ENCODE results near the gene VEGFC. TPM values are rescaled to one million over a fixed set of nuclear protein-coding genes. Genes with fewer than 3 reads are reported as not detected.

VEGFC gene
- total RNA-seq, 2 donors from 2014 or later: not detected

DNA sequence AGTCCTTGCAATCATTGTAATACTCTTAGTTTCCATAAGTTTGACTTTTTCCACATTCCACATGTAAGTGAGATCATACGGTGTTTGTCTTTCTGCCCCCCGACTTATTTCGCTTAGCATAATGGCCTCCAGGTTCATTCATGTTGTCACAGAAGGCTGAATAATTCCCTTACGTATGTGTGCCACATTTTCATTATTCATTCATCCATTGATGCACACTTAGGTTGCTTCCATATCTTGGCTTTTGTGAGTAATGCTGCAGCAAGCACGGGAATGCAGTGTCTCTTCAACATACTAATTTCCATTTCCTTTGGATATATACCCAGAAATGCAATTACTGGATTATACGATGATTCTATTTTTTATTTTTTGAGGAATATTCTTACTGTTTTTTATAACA is 22.0 kb upstream of the VEGFC start:
- Mint-ChIP-seq H3K9me3 (peaks cover 9% of the 10 kb centered on the region), H3K27me3 (no peaks in the 10 kb centered on the region)

DNA sequence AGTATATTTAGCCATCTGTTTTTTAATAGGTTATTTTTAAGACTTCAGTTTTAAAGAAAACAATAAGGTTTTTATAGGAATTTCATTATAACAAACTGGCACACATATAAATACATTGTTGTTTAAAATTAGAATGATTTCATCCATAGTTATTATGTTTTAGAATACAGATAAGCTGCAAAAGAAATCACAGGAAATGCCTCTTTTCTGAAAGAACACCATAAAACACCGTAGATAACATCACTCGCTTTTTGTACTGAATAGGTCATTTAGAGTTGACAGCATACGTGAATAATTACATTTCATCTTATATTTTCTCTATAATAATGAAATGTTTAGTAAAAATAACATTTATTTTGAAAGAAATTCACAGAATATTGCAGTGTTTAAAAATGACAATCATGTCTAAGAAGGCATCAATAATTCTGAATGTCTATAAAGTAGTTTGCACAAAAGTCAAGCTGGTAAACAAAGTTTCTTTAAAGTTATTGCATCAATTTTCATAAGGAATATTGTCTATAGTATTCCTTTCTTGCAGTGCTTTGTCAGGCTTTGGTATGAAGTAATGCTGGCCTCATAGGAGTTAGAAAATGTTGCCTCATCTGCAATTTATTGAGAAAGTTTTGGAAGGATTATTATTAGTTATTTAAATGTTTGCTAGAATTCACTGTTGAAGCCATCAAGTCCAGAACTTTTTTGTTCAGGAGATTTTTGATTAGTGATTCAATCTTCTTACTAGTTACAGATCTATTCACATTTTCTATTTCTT is 17.9 kb upstream of the VEGFC start:
- Mint-ChIP-seq H3K4me3 (no peak overlapping the region), H3K9me3 (peaks cover 20% of the 10 kb centered on the region), H3K27me3 (no peaks in the 10 kb centered on the region), H3K4me1 (ENCODE audit: low read depth in 2 of 2) (no peaks in the 10 kb centered on the region), H3K27ac (no peak overlapping the region), H3K36me3 (no peaks in the 10 kb centered on the region)
- no peak for DNase-seq (ENCODE audit: low spot score)
- no peak for ATAC-seq

More for the DNA sequence above, 22.0 kb upstream of the VEGFC start:
- DNase-seq (ENCODE audit: low spot score) (no peak), ATAC-seq (no peak)
- no peak overlapping the region for H3K27ac Mint-ChIP-seq
- H3K4me1 Mint-ChIP-seq (ENCODE audit: low read depth in 2 of 2): peaks cover 0 to 4% of the 10 kb centered on the region in 2 donors
- H3K36me3 Mint-ChIP-seq: no peaks in the 10 kb centered on the region
- no peak overlapping the region for H3K4me3 Mint-ChIP-seq

DNA sequence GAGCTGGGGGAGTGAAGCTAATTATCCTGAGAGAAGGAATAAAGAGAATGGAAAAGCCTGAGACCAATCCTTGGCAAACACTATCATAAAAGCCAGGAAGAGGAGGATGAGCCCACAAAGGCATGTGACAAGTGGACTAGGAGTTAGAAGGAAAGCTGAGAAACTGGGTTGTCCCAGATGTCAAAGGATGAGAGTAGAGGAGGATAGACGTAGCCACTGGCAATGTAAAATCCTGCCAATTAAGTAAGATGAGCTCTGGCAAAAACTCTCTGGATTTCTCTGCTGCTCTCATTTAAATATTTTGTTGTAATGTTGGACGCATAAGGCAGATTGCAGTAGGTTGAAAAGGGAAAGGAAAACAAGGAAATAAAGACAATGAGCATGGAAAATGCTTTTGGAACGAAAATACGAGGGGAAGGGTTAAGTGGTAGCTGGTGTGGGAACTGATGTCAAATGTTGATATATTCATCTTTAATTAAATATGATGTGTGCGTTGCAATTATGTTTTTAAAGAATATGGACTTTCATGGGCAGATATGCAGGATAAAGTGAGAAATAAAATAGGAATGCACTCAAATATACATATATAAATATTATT is 14.2 kb upstream of the VEGFC start:
- no peak overlapping the region for H3K27ac Mint-ChIP-seq
- ATAC-seq (no peak), DNase-seq (ENCODE audit: low spot score) (no peak)
- H3K9me3 Mint-ChIP-seq: peaks cover 22% of the 10 kb centered on the region
- no peak overlapping the region for H3K4me3 Mint-ChIP-seq
- no peaks in the 10 kb centered on the region for H3K27me3 Mint-ChIP-seq
- H3K4me1 Mint-ChIP-seq (ENCODE audit: low read depth in 2 of 2): no peaks in the 10 kb centered on the region
- no peaks in the 10 kb centered on the region for H3K36me3 Mint-ChIP-seq

DNA sequence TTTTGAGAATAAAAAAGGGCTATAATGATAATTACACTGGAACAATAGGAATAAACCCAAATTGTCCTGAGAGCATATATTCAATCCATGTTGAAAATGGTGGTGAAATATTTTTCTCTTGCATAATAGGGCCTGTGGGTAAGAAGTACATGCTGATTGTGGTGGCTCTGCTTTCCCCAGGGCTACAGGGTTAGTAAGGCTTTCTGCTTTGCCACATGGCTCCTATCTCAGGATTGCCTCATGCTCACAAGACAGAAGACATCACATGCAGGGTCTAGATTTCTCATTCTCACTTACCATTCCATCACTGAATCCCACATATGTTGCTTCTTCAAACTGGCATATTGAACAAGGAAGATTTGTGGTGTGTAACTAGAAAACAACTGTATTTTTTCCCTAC is 12.4 kb upstream of the VEGFC start:
- no peaks in the 10 kb centered on the region for H3K4me1 Mint-ChIP-seq (ENCODE audit: low read depth in 2 of 2)
- ATAC-seq (no peak), DNase-seq (ENCODE audit: low spot score) (no peak)
- H3K27ac Mint-ChIP-seq: no peak overlapping the region
- H3K27me3 Mint-ChIP-seq: no peaks in the 10 kb centered on the region
- no peaks in the 10 kb centered on the region for H3K36me3 Mint-ChIP-seq
- no peak overlapping the region for H3K4me3 Mint-ChIP-seq
- H3K9me3 Mint-ChIP-seq: peaks cover 22% of the 10 kb centered on the region

DNA sequence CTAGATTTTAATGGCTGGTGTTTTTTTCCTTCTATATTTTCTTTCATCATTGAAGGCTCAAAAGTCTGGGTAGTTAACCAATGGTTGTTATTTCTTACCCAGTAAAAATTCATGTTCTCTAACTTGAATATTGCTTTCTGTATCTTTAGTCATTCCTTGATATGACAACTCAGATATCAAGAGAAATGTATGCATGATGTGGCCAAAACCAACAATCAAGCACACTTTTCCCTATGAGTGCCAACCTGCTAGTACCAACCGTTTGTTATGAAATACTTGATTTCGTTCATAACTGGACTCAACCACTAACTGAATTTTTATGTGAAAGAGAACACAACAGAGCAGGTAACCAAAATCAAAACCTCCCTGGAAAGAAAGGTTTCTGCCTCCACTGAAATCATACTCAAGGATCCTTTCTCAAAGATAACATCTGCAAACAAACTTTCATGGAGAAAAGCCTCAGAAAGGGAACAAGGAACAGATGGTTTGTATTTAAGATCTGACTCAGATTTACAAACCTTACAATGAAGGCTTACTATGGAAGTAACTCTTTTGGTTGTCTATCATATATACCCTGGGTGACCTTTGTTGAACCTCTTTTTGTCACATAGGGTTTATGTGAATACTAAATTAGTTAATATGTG is 8.3 kb upstream of the VEGFC start:
- Mint-ChIP-seq H3K4me1 (ENCODE audit: low read depth in 2 of 2) (no peaks in the 10 kb centered on the region), H3K27ac (no peak overlapping the region), H3K36me3 (no peaks in the 10 kb centered on the region), H3K27me3 (no peaks in the 10 kb centered on the region), H3K4me3 (no peak overlapping the region), H3K9me3 (peaks cover 3% of the 10 kb centered on the region)
- ATAC-seq: no peak
- no peak for DNase-seq (ENCODE audit: low spot score)

DNA sequence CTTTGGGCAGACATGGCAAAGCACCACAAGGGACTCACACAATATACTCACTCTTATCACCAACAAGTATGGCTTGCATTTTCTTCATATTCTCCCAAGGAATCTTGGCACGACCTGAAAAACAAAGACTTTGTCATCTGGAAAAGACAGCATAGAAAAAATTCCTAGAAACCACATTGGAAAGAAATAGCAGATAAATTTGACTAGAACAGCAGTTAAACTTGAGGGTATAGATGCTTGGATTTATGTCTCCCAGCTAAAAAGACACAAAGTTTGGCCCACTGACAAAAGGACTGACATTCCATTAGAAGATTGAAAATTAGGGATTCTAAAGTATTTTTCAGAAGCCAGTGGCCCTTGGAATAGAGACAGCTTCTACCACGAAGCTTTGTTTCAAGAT is 6.9 kb upstream of the VEGFC start:
- peaks cover 2% of the 10 kb centered on the region for H3K9me3 Mint-ChIP-seq
- peaks cover under 1 to 4% of the 10 kb centered on the region in 2 donors for H3K27me3 Mint-ChIP-seq

DNA sequence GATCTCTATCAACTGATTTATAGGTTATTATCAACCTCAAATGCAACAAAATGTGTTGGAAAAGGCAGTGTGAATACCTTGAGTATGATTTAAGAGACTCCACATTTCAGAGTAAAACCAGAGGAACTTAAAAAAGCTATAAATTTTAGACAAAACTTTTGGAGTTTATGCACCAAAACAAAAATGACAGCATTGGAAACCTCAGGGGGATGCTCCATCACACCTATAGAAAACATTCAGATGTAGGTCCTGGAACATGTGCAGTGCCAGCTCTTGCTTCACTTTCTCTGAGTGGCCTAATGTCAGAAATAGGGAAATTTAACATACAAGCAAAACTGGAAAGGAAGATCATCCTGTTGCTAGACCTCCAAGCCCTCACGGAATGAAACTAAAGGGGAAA is 5.8 kb upstream of the VEGFC start:
- no peak for ATAC-seq
- Mint-ChIP-seq H3K27me3 (peaks cover 11 to 12% of the 10 kb centered on the region in 2 donors), H3K27ac (no peak overlapping the region), H3K4me3 (no peak overlapping the region), H3K36me3 (peaks cover 6% of the 10 kb centered on the region), H3K4me1 (ENCODE audit: low read depth in 2 of 2) (no peaks in the 10 kb centered on the region), H3K9me3 (peaks cover 2% of the 10 kb centered on the region)
- no peak for DNase-seq (ENCODE audit: low spot score)

More for the DNA sequence above, 6.9 kb upstream of the VEGFC start:
- ATAC-seq (no peak), DNase-seq (ENCODE audit: low spot score) (no peak)
- Mint-ChIP-seq H3K4me3 (no peak overlapping the region), H3K36me3 (no peaks in the 10 kb centered on the region), H3K27ac (no peak overlapping the region), H3K4me1 (ENCODE audit: low read depth in 2 of 2) (no peaks in the 10 kb centered on the region)

DNA sequence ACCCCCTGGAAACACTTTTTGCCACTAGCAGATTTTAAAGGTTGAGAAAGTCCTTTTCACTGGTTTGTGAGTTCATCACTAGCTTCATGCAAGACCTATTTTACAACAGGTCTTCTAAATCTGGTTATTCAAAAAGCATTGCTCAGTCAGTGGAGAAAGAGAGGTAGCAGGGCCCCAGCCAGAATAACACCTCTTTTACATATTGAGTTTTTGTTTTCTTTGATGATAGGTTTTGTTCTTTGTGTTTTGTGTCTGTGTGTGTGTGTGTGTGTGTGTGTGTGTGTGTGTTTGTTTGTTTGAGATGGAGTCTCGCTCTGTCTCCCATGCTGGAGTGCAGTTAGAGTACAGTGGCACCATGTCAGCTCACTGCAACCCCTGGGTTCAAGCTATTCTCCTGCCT is 2.7 kb upstream of the VEGFC start:
- Mint-ChIP-seq H3K4me1 (ENCODE audit: low read depth in 2 of 2) (no peaks in the 10 kb centered on the region), H3K27ac (no peak overlapping the region), H3K27me3 (peaks cover 17 to 31% of the 10 kb centered on the region in 2 donors), H3K9me3 (no peaks in the 10 kb centered on the region), H3K4me3 (no peak overlapping the region), H3K36me3 (peaks cover 11% of the 10 kb centered on the region)
- DNase-seq (ENCODE audit: low spot score) (no peak), ATAC-seq (no peak)

DNA sequence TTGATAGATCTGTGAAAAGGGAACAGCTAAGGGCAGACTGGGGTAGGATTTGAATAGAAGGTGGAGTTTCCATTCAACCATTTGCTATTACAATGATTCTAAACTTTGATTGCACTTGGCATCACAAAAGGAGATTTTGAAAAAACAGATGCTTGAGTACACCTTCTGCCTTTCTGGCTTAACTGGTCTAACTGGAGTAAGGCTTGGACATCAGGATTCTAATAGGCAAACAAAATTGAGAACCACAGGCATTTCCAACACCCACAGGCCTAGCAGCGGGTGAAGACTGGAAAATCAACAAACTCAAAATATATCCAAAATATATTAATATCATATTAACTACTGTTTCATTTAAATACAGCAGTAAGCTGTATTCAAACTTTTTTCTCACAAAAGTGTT is 1.9 kb upstream of the VEGFC start:
- Mint-ChIP-seq H3K4me1 (ENCODE audit: low read depth in 2 of 2) (no peaks in the 10 kb centered on the region), H3K27ac (no peak overlapping the region), H3K4me3 (no peak overlapping the region), H3K9me3 (no peaks in the 10 kb centered on the region), H3K36me3 (peaks cover 11% of the 10 kb centered on the region), H3K27me3 (peaks cover 18 to 39% of the 10 kb centered on the region in 2 donors)
- no peak for DNase-seq (ENCODE audit: low spot score)
- no peak for ATAC-seq

DNA sequence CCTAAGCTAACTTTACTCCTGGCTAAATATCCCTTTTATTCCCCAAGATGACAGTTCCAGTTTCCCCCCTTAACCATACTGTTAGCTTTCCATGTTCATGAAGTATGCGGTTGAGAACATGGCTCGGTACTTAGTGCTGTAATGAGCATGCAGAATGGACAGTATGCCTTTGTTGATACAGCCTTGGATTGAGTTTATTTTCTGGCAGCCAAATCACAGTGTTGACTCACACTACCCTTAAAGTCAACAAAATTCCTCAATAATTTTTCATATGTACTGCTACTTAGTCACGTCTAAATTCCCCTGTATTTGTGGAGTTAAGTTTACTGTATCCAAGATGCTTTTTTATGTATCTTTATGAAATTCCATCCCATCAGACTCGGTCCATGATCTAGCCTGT is 1.4 kb upstream of the VEGFC start:
- Mint-ChIP-seq H3K36me3 (peaks cover 11% of the 10 kb centered on the region), H3K4me1 (ENCODE audit: low read depth in 2 of 2) (no peaks in the 10 kb centered on the region), H3K4me3 (no peak overlapping the region), H3K27ac (no peak overlapping the region), H3K27me3 (peaks cover 18 to 41% of the 10 kb centered on the region in 2 donors), H3K9me3 (no peaks in the 10 kb centered on the region)
- ATAC-seq (no peak), DNase-seq (ENCODE audit: low spot score) (no peak)

DNA sequence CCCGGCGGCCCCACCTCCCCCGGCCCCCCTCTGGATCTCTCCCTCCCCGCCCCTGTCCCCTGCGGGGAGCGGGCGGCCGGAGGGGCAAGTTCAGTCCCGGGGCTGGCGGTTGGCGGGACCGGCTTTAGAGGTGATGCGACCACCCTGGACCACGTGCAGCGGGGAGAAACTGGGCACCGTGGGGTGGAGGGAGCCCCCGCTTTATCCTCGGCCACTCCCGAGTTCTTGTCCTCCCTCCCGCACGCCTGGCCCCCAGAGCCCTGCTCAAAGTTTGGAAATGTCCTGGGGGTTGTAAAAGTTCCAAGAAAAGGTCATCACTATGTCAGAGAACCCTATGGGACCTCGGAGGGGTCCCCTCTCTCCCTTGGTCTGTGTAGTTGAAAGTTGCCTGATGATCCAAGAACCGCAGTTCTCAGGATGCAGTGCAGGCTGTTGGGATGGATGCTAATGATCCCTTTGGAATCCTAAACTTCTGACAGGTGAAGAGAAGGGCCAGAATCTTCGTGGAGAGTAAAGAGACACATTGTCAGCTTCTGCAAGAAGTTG is 411 bp upstream of the VEGFC start:
- peak; percentile 19 to 28 for ATAC-seq
- peaks cover 11% of the 10 kb centered on the region for H3K36me3 Mint-ChIP-seq
- H3K27me3 Mint-ChIP-seq: peaks cover 18 to 41% of the 10 kb centered on the region in 2 donors
- H3K27ac Mint-ChIP-seq: no peak overlapping the region
- H3K4me1 Mint-ChIP-seq (ENCODE audit: low read depth in 2 of 2): no peaks in the 10 kb centered on the region
- H3K9me3 Mint-ChIP-seq: no peaks in the 10 kb centered on the region
- no peak for DNase-seq (ENCODE audit: low spot score)
- H3K4me3 Mint-ChIP-seq: no peak overlapping the region

DNA sequence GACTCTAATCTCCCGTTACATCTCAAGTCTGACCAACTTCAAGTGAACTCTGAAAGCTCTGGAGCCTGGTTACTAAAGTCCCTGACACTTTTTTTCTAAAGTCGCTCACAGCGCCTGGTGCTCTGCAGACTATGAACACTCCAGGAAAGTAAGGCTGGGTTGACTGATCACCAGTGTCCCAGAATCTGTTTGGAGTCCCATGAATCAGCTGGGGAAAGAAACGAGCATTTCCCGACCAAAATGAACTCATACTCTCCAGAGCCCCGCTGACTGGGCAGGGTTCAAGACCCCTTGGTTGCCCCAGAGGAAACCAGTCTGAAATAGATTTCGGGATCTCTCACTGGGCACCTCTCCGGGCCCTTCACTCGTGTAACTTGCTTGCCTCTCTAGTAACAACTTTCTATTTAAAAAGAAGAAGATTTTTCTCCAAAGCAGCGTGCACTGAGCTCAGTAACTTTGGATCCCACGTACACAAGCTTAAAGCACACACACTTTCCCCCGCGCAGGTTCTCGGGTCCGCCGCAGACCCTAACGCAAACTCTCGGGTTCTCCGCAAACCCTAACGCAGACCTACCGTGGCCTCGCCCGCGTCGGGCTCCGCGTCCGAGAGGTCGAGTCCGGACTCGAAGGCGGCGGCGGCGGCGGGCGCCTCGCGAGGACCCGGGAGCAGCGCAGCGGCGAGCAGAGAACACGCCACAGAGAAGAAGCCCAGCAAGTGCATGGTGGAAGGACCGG is 964 bp downstream of the VEGFC start:
- no peak overlapping the region for H3K27ac Mint-ChIP-seq
- no peak overlapping the region for H3K4me3 Mint-ChIP-seq
- ATAC-seq (no peak), DNase-seq (ENCODE audit: low spot score) (no peak)
- H3K27me3 Mint-ChIP-seq: peaks cover 18 to 41% of the 10 kb centered on the region in 2 donors
- H3K4me1 Mint-ChIP-seq (ENCODE audit: low read depth in 2 of 2): no peaks in the 10 kb centered on the region
- peaks cover 11% of the 10 kb centered on the region for H3K36me3 Mint-ChIP-seq
- no peaks in the 10 kb centered on the region for H3K9me3 Mint-ChIP-seq

DNA sequence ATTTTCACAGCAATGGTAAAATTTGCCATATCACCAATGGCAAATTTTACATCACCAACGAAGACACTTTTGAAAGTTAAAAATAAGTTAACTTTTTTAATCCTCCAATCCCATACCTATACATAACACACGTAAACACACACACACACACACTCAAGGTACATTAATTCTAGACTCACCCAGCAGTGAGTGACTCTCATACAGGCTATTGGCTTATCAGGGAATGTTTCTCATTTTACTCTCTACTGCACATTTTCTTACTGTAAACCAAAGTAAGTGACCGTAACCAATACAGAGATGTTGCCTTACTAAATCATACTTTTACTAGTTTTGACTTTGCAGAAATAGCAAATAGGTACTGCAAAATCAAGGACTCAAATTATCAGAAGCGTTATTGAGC is 2.3 kb downstream of the VEGFC start:
- DNase-seq (ENCODE audit: low spot score): no peak
- Mint-ChIP-seq H3K4me1 (ENCODE audit: low read depth in 2 of 2) (no peaks in the 10 kb centered on the region), H3K27ac (no peak overlapping the region), H3K4me3 (no peak overlapping the region), H3K36me3 (peaks cover 11% of the 10 kb centered on the region), H3K9me3 (no peaks in the 10 kb centered on the region), H3K27me3 (peaks cover 17 to 41% of the 10 kb centered on the region in 2 donors)
- no peak for ATAC-seq

All from natural killer cell treated with Interleukin-12 subunit alpha and Interleukin-12 subunit beta and Interleukin-15 and Interleukin-18, amount 100 ng/mL, for 72 hours (primary cell).